BE2C (cell line): ENCODE data around the gene HRAS.

Experiments used
- DNase-seq: peaks from one replicate; pipeline ENCODE4 v3.0.0-alpha.2; 2020
- H3K27me3 ChIP-seq: fragments of 250-450 bp; sonication (Bioruptor Pico); 2 replicates; pipeline ENCODE4 v1.5.1; 2020; ENCODE audit warnings: mild to moderate bottlenecking
- H3K36me3 ChIP-seq: fragments of 250-450 bp; sonication (Bioruptor Pico); 2 replicates; pipeline ENCODE4 v1.5.1; 2020; ENCODE audit warnings: mild to moderate bottlenecking
- H3K4me1 ChIP-seq: fragments of 250-450 bp; sonication (Bioruptor Pico); 2 replicates; pipeline ENCODE4 v1.5.1; 2020
- H3K4me3 ChIP-seq: 2 replicates; pipeline ENCODE4 v1.5.1; 2011; ENCODE audit warnings: low read depth, low read length
- H3K9me3 ChIP-seq: fragments of 250-450 bp; sonication (Bioruptor Pico); 2 replicates; pipeline ENCODE4 v1.5.1; 2020
- CTCF ChIP-seq: IDR thresholded peaks from 2 replicates; pipeline ENCODE4 v1.5.1; 2012; ENCODE audit warnings: mild to moderate bottlenecking, low read depth, low read length

Gene HRAS

GRCh38 chr11:550021-550745, 14.8 kb upstream of the HRAS start:
- no peaks in the 10 kb centered on the region for H3K4me1 ChIP-seq
- no peaks in the 10 kb centered on the region for H3K9me3 ChIP-seq
- no peak for TF ChIP-seq CTCF
- no peak for DNase-seq
- no peak overlapping the region for H3K4me3 ChIP-seq
- peaks cover 1% of the 10 kb centered on the region for H3K27me3 ChIP-seq
- no peaks in the 10 kb centered on the region for H3K36me3 ChIP-seq

DNA sequence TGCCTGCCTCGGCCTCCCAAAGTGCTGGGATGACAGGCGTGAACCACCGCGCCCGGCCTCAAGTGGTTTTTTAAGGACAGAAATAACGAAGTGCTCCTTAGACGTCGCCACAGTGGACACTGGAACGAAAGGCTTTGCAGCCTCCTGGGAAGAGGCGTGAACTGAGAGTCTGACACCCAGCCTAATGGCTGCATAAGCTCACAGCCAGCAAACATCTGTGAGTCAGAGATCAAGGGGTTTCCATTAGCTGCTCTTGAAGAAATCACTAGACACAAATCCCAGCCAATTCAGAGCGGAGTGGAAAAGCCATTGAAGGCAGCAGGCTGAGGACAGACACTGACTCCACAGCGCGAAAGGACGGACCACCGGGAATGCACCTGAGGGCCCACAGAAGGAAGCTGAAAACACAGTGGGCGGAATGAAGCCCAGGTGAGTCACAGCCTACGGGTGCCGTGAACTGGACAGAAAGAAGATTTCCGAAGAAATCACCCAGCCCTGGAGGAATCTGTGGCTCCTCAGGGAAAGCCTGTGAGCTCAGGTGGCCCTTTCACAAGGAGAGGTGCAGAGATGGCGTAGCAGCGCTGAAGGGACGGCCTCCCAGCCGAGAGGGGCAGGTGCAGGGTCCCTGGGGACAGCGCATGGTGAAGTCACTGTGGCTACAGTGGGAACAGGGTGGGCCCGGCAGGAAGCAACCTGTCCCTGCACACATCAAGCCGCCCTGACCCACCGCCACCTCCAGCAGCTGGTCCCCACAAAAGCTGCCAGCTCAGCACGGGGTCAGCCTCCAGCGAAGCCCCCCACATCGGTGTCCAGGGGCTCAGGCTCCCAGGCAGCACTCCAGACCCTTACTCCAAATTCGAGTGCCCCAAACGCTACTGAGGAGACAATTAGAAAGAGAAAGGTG, 13.6 kb upstream of the HRAS start:
- Histone ChIP-seq H3K36me3 (no peaks in the 10 kb centered on the region), H3K4me3 (no peak overlapping the region), H3K4me1 (no peaks in the 10 kb centered on the region), H3K9me3 (no peaks in the 10 kb centered on the region), H3K27me3 (no peaks in the 10 kb centered on the region)
- no peak for DNase-seq
- no peak for TF ChIP-seq CTCF

GRCh38 chr11:545171-545570, 9.8 kb upstream of the HRAS start:
- DNase-seq = no peak
- Histone ChIP-seq H3K4me1 (no peaks in the 10 kb centered on the region), H3K4me3 (no peak overlapping the region), H3K9me3 (no peaks in the 10 kb centered on the region), H3K27me3 (no peaks in the 10 kb centered on the region), H3K36me3 (no peaks in the 10 kb centered on the region)
- no peak for TF ChIP-seq CTCF

GRCh38 chr11:544817-545166, 9.4 kb upstream of the HRAS start:
- Histone ChIP-seq H3K4me1 (no peaks in the 10 kb centered on the region), H3K4me3 (no peak overlapping the region), H3K9me3 (no peaks in the 10 kb centered on the region), H3K36me3 (no peaks in the 10 kb centered on the region), H3K27me3 (no peaks in the 10 kb centered on the region)
- no peak for DNase-seq
- TF ChIP-seq CTCF = no peak

DNA sequence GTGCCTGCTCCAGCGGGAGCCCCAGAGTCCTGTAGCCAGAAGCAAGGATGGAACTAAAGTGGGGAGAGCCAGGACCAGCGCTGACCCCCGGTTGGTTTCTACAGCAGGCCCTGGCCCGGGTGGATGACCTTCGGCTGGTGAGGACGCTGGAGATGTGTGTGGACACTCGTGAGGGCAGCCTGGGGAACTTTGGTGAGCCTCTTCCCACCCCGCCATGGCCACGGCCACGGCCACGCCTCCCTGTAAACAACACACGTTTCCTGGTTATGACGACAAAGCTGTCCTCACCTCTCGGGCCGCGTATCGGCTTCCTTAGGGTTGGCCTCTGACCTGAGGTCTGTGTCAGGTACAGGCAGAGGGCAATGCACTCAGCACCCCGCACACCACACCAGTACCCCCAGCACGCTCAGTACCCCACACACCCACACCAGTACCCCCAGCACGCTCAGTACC, 6.1 kb upstream of the HRAS start:
- Histone ChIP-seq H3K9me3 (no peaks in the 10 kb centered on the region), H3K4me3 (no peak overlapping the region), H3K36me3 (no peaks in the 10 kb centered on the region), H3K4me1 (no peaks in the 10 kb centered on the region), H3K27me3 (no peaks in the 10 kb centered on the region)
- no peak for DNase-seq
- TF ChIP-seq CTCF = no peak
